Keratinocyte (primary cell): ENCODE measurements around the gene AKAP13.
"Not testable (repeated sequence)": the region's sequence is repeated elsewhere in the genome, so short reads cannot be mapped to it uniquely, and the experiment has no call there.

Experiments used
- CTCF ChIP-seq, 3 experiments: IDR thresholded peaks in 1 of 3; conservative IDR thresholded peaks in 1 of 3; optimal IDR thresholded peaks in 1 of 3; 2 replicates in 2 of 3; 3 replicates in 1 of 3; pipeline versions ENCODE3 to v1.5.1; 2011; ENCODE audit warnings: low read length in 3 of 3, mild to moderate bottlenecking in 3 of 3, moderate library complexity in 2 of 3, control low read depth in 1 of 3, inconsistent platforms in 1 of 3; ENCODE audit not compliant: insufficient read depth in 2 of 3; ENCODE audit errors: extremely low read depth in 1 of 3
- EZH2 ChIP-seq: IDR thresholded peaks from one replicate; pipeline ENCODE4 v1.6.1; 2012; ENCODE audit warnings: inconsistent platforms, mild to moderate bottlenecking, low read length, moderate library complexity

DNA sequence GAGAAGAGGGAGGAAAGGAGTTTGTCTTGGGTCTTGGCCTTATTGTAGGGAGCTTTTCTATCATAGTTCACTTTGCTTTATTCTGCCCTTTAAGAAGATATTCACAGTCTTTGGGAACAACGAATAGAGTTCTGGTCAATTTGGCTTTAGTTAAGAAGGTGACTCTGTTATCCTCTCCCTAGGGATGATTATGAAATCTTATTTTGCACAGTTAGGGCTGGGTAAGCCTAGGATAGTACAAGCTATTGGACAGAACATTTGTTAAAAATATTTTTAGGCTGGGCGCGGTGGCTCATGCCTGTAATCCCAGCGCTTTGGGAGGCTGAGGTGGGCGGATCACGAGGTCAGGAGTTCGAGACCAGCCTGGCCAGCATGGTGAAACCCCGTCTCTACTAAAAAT is 61.5 kb downstream of the AKAP13 start:
- not testable (repeated sequence) for TF ChIP-seq CTCF (optimal IDR thresholded peaks at IDR 0.05 in 1 of 3, IDR thresholded peaks at IDR 0.05 in 1 of 3, conservative IDR thresholded peaks at IDR 0.05 in 1 of 3; ENCODE audit: extremely low read depth in 1 of 3, insufficient read depth in 2 of 3, low read length in 3 of 3); EZH2
